ENCODE data around the gene FBXW12. TPM values are rescaled to one million over a fixed set of nuclear protein-coding genes. Genes with fewer than 3 reads are reported as not detected.

FBXW12 gene
- total RNA-seq, 1 experiment from 2014 or later, result not detected

GRCh38 chr3:48344867-48345507 lies 27.0 kb upstream of the FBXW12 start:
- H3K4me3 ChIP-seq (ENCODE audit: low read length), result no peak overlapping the region
- H3K36me3 ChIP-seq (ENCODE audit: insufficient read depth, low read length), result no peaks in the 10 kb centered on the region
- H4K20me1 ChIP-seq (ENCODE audit: insufficient read depth, low read depth, low read length), result no peaks in the 10 kb centered on the region
- no peaks in the 10 kb centered on the region for H3K9me3 ChIP-seq (ENCODE audit: low read length)
- no peak overlapping the region for H3K9ac ChIP-seq (ENCODE audit: low read length)
- H3K9me2 ChIP-seq (replicated peaks; ENCODE audit: insufficient read depth, low read length), result no peaks in the 10 kb centered on the region
- no peaks in the 10 kb centered on the region for H3K27me3 ChIP-seq (ENCODE audit: low read length)
- no peak overlapping the region for H3K27ac ChIP-seq (ENCODE audit: low read length)
- no peak overlapping the region for H2AFZ ChIP-seq (ENCODE audit: low read length)
- no peak for DNase-seq
- H3K4me1 ChIP-seq (ENCODE audit: low read length), result peaks cover 8% of the 10 kb centered on the region
- no peaks in the 10 kb centered on the region for H3K79me2 ChIP-seq (ENCODE audit: low read length)
- no peak overlapping the region for H3K4me2 ChIP-seq (ENCODE audit: low read depth, low read length, poor library complexity, severe bottlenecking)

GRCh38 chr3:48345946-48346572 lies 26.0 kb upstream of the FBXW12 start:
- no peak overlapping the region for H3K4me3 ChIP-seq (ENCODE audit: low read length)
- H3K4me2 ChIP-seq (ENCODE audit: low read depth, low read length, poor library complexity, severe bottlenecking), result no peak overlapping the region
- no peaks in the 10 kb centered on the region for H3K27me3 ChIP-seq (ENCODE audit: low read length)
- no peaks in the 10 kb centered on the region for H3K9me3 ChIP-seq (ENCODE audit: low read length)
- no peak overlapping the region for H2AFZ ChIP-seq (ENCODE audit: low read length)
- H3K4me1 ChIP-seq (ENCODE audit: low read length), result peaks cover 11% of the 10 kb centered on the region
- H3K36me3 ChIP-seq (ENCODE audit: insufficient read depth, low read length), result no peaks in the 10 kb centered on the region
- H3K27ac ChIP-seq (ENCODE audit: low read length), result no peak overlapping the region
- no peaks in the 10 kb centered on the region for H3K9me2 ChIP-seq (replicated peaks; ENCODE audit: insufficient read depth, low read length)
- DNase-seq, result no peak
- H3K79me2 ChIP-seq (ENCODE audit: low read length), result no peaks in the 10 kb centered on the region
- no peaks in the 10 kb centered on the region for H4K20me1 ChIP-seq (ENCODE audit: insufficient read depth, low read depth, low read length)
- no peak overlapping the region for H3K9ac ChIP-seq (ENCODE audit: low read length)

- Histone ChIP-seq H3K27ac (ENCODE audit: low read length) (no peak overlapping the region), H4K20me1 (ENCODE audit: insufficient read depth, low read depth, low read length) (no peaks in the 10 kb centered on the region), H3K4me3 (ENCODE audit: low read length) (no peak overlapping the region), H3K9ac (ENCODE audit: low read length) (no peak overlapping the region), H3K9me3 (ENCODE audit: low read length) (no peaks in the 10 kb centered on the region), H2AFZ (ENCODE audit: low read length) (no peak overlapping the region), H3K27me3 (ENCODE audit: low read length) (no peaks in the 10 kb centered on the region), H3K4me1 (ENCODE audit: low read length) (peaks cover 11% of the 10 kb centered on the region), H3K79me2 (ENCODE audit: low read length) (no peaks in the 10 kb centered on the region), H3K4me2 (ENCODE audit: low read depth, low read length, poor library complexity, severe bottlenecking) (no peak overlapping the region), H3K36me3 (ENCODE audit: insufficient read depth, low read length) (no peaks in the 10 kb centered on the region), H3K9me2 (replicated peaks; ENCODE audit: insufficient read depth, low read length) (no peaks in the 10 kb centered on the region)
- DNase-seq, result no peak
Observed at GRCh38 chr3:48347500-48347899, 24.5 kb upstream of the FBXW12 start.

- H3K27ac ChIP-seq (ENCODE audit: low read length), result no peak overlapping the region
- H3K79me2 ChIP-seq (ENCODE audit: low read length), result no peaks in the 10 kb centered on the region
- H3K9ac ChIP-seq (ENCODE audit: low read length), result no peak overlapping the region
- DNase-seq, result no peak
- no peaks in the 10 kb centered on the region for H3K9me2 ChIP-seq (replicated peaks; ENCODE audit: insufficient read depth, low read length)
- H4K20me1 ChIP-seq (ENCODE audit: insufficient read depth, low read depth, low read length), result no peaks in the 10 kb centered on the region
- no peaks in the 10 kb centered on the region for H3K27me3 ChIP-seq (ENCODE audit: low read length)
- no peak overlapping the region for H2AFZ ChIP-seq (ENCODE audit: low read length)
- H3K9me3 ChIP-seq (ENCODE audit: low read length), result no peaks in the 10 kb centered on the region
- no peaks in the 10 kb centered on the region for H3K36me3 ChIP-seq (ENCODE audit: insufficient read depth, low read length)
- H3K4me3 ChIP-seq (ENCODE audit: low read length), result no peak overlapping the region
- H3K4me1 ChIP-seq (ENCODE audit: low read length), result peaks cover 11% of the 10 kb centered on the region
- no peak overlapping the region for H3K4me2 ChIP-seq (ENCODE audit: low read depth, low read length, poor library complexity, severe bottlenecking)
Observed at GRCh38 chr3:48352546-48352945, 19.5 kb upstream of the FBXW12 start.

- no peak overlapping the region for H2AFZ ChIP-seq (ENCODE audit: low read length)
Observed at GRCh38 chr3:48353987-48354386, 18.0 kb upstream of the FBXW12 start.

GRCh38 chr3:48356419-48356818 lies 15.6 kb upstream of the FBXW12 start:
- H3K4me3 ChIP-seq (ENCODE audit: low read length), result no peak overlapping the region
- no peak overlapping the region for H3K4me2 ChIP-seq (ENCODE audit: low read depth, low read length, poor library complexity, severe bottlenecking)
- H3K27me3 ChIP-seq (ENCODE audit: low read length), result no peaks in the 10 kb centered on the region; the same call in 1 of the 2 replicates
- H3K9me2 ChIP-seq (replicated peaks; ENCODE audit: insufficient read depth, low read length), result no peaks in the 10 kb centered on the region
- no peak for DNase-seq
- H3K4me1 ChIP-seq (ENCODE audit: low read length), result peaks cover 5% of the 10 kb centered on the region
- H2AFZ ChIP-seq (ENCODE audit: low read length), result no peak overlapping the region
- H3K9ac ChIP-seq (ENCODE audit: low read length), result no peak overlapping the region
- H3K79me2 ChIP-seq (ENCODE audit: low read length), result no peaks in the 10 kb centered on the region
- no peaks in the 10 kb centered on the region for H3K36me3 ChIP-seq (ENCODE audit: insufficient read depth, low read length)
- H3K27ac ChIP-seq (ENCODE audit: low read length), result no peak overlapping the region
- H4K20me1 ChIP-seq (ENCODE audit: insufficient read depth, low read depth, low read length), result no peaks in the 10 kb centered on the region
- no peaks in the 10 kb centered on the region for H3K9me3 ChIP-seq (ENCODE audit: low read length)

More at GRCh38 chr3:48353987-48354386, 18.0 kb upstream of the FBXW12 start:
- Histone ChIP-seq H3K27me3 (ENCODE audit: low read length) (no peaks in the 10 kb centered on the region; the same call in 1 of the 2 replicates), H3K4me3 (ENCODE audit: low read length) (no peak overlapping the region), H4K20me1 (ENCODE audit: insufficient read depth, low read depth, low read length) (no peaks in the 10 kb centered on the region), H3K79me2 (ENCODE audit: low read length) (no peaks in the 10 kb centered on the region), H3K9me2 (replicated peaks; ENCODE audit: insufficient read depth, low read length) (no peaks in the 10 kb centered on the region), H3K27ac (ENCODE audit: low read length) (no peak overlapping the region), H3K36me3 (ENCODE audit: insufficient read depth, low read length) (no peaks in the 10 kb centered on the region), H3K4me2 (ENCODE audit: low read depth, low read length, poor library complexity, severe bottlenecking) (no peak overlapping the region), H3K9ac (ENCODE audit: low read length) (no peak overlapping the region), H3K4me1 (ENCODE audit: low read length) (peaks cover 12% of the 10 kb centered on the region), H3K9me3 (ENCODE audit: low read length) (no peaks in the 10 kb centered on the region)
- DNase-seq, result no peak

- no peak overlapping the region for H2AFZ ChIP-seq (ENCODE audit: low read length)
- no peaks in the 10 kb centered on the region for H3K36me3 ChIP-seq (ENCODE audit: insufficient read depth, low read length)
- H3K27me3 ChIP-seq (ENCODE audit: low read length), result no peaks in the 10 kb centered on the region; the same call in 1 of the 2 replicates
- no peaks in the 10 kb centered on the region for H3K9me2 ChIP-seq (replicated peaks; ENCODE audit: insufficient read depth, low read length)
- no peak overlapping the region for H3K9ac ChIP-seq (ENCODE audit: low read length)
- peaks cover 5% of the 10 kb centered on the region for H3K4me1 ChIP-seq (ENCODE audit: low read length)
- H3K4me3 ChIP-seq (ENCODE audit: low read length), result no peak overlapping the region
- no peak overlapping the region for H3K4me2 ChIP-seq (ENCODE audit: low read depth, low read length, poor library complexity, severe bottlenecking)
- no peaks in the 10 kb centered on the region for H3K79me2 ChIP-seq (ENCODE audit: low read length)
- no peak overlapping the region for H3K27ac ChIP-seq (ENCODE audit: low read length)
- H3K9me3 ChIP-seq (ENCODE audit: low read length), result peaks cover 6% of the 10 kb centered on the region
- H4K20me1 ChIP-seq (ENCODE audit: insufficient read depth, low read depth, low read length), result no peaks in the 10 kb centered on the region
- DNase-seq, result no peak
Observed at GRCh38 chr3:48361928-48362327, 10.1 kb upstream of the FBXW12 start.

- no peaks in the 10 kb centered on the region for H4K20me1 ChIP-seq (ENCODE audit: insufficient read depth, low read depth, low read length)
- H3K27me3 ChIP-seq (ENCODE audit: low read length), result no peaks in the 10 kb centered on the region
- H3K4me1 ChIP-seq (ENCODE audit: low read length), result peaks cover 3% of the 10 kb centered on the region
- no peak overlapping the region for H2AFZ ChIP-seq (ENCODE audit: low read length)
- H3K79me2 ChIP-seq (ENCODE audit: low read length), result no peaks in the 10 kb centered on the region
- H3K4me2 ChIP-seq (ENCODE audit: low read depth, low read length, poor library complexity, severe bottlenecking), result no peak overlapping the region
- no peaks in the 10 kb centered on the region for H3K9me2 ChIP-seq (replicated peaks; ENCODE audit: insufficient read depth, low read length)
- H3K9me3 ChIP-seq (ENCODE audit: low read length), result peaks cover 6% of the 10 kb centered on the region
- no peak for DNase-seq
- no peaks in the 10 kb centered on the region for H3K36me3 ChIP-seq (ENCODE audit: insufficient read depth, low read length)
- H3K9ac ChIP-seq (ENCODE audit: low read length), result no peak overlapping the region
- no peak overlapping the region for H3K4me3 ChIP-seq (ENCODE audit: low read length)
- H3K27ac ChIP-seq (ENCODE audit: low read length), result no peak overlapping the region
Observed at GRCh38 chr3:48364840-48365239, 7.2 kb upstream of the FBXW12 start.
